Measurements from ENCODE around the gene MYCN.
"Not testable (repeated sequence)": the region's sequence is repeated elsewhere in the genome, so short reads cannot be mapped to it uniquely, and the experiment has no call there.

Gene MYCN

DNA sequence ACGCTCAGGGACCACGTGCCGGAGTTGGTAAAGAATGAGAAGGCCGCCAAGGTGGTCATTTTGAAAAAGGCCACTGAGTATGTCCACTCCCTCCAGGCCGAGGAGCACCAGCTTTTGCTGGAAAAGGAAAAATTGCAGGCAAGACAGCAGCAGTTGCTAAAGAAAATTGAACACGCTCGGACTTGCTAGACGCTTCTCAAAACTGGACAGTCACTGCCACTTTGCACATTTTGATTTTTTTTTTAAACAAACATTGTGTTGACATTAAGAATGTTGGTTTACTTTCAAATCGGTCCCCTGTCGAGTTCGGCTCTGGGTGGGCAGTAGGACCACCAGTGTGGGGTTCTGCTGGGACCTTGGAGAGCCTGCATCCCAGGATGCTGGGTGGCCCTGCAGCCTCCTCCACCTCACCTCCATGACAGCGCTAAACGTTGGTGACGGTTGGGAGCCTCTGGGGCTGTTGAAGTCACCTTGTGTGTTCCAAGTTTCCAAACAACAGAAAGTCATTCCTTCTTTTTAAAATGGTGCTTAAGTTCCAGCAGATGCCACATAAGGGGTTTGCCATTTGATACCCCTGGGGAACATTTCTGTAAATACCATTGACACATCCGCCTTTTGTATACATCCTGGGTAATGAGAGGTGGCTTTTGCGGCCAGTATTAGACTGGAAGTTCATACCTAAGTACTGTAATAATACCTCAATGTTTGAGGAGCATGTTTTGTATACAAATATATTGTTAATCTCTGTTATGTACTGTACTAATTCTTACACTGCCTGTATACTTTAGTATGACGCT is 5.8 kb downstream of the MYCN start:
- DNase-seq: no peak

DNA sequence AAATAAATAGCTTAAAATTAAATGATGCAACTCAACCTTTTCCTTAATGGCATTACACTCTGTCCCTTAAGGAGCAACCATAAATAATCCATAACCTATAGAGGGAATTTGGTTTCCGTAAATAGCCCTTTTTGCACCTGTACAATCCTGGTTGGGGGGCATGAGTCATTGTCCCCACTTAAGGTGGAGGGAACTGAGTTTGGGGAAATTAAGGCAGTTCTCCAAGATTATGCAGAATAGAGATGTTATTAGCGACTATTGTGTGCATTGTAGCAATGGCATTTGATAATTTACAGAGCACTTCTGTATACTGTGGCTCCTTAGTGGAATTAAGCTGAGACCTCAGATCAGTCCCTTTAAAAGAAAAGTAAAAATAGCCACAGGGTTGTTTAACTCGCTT is 6.6 kb downstream of the MYCN start:
- DNase-seq: no peak

DNA sequence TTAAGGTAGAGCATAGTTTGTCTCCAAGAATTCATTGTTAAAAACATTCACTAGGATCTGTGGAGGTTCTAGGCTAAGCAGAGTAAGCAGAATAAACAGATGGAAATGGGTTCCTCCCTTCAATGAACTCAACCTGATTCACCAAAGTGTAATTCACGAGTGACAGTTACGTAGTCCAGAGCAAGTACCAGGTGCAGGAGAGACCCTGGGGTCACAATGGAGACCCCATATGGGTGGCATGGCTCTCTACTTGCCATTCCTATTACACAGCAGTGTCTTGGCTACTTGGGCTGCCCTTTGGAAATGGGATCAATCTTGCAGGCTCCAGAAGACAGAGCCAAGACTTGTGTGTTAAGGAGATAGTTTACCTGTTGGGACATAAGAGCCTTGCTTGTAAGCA is 7.1 kb downstream of the MYCN start:
- no peak for DNase-seq

DNA sequence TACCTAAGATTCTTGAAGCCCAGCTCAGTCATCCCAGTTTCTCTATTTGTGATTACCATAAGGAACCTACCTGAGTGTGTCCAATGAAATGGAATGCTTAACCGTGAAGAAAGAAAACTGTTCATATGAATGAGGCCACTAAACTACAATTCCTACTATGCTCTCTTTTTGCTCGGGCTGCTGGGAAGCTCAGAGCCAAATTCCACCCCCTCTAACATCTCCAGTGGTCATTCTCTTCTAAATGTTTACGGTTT is 8.3 kb downstream of the MYCN start:
- DNase-seq: no peak

DNA sequence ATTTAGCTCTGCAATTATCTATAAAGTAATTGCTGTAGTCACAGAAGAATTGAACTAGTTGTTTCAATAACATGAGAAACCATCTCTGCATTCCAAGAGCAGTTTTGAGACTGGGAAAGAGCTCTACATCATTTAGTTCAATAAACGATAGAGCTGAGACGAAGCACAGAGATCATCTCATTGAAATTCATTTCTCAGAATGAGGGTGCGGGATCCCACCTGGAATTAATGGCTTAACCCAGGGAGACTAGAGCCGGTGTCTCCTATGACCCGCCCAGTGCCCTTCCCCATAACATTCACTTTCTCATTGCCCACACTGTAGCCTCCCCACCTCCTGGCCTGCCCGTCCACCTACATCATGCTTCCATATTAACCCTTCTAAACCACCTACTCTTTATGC is 8.8 kb downstream of the MYCN start:
- no peak for DNase-seq

DNA sequence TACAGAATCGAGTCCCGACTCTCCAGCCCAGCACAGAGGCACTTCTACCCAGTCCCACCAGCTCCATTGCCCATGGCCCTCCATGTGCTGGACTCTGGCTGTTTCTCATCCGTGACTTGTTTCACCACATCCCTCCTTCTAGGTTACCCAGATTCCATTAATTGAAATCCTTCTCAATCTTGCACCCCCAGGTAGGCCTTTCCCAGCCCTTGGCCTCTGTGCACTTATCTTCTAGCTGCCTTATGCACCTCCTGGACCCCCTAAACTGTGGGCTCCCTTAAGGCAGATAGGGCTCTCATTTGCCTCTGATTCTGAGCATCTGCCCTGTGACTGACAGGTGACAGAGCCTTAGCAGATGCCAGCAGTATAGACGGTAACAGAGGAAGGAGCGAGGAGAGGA is 9.2 kb downstream of the MYCN start:
- no peak for DNase-seq

DNA sequence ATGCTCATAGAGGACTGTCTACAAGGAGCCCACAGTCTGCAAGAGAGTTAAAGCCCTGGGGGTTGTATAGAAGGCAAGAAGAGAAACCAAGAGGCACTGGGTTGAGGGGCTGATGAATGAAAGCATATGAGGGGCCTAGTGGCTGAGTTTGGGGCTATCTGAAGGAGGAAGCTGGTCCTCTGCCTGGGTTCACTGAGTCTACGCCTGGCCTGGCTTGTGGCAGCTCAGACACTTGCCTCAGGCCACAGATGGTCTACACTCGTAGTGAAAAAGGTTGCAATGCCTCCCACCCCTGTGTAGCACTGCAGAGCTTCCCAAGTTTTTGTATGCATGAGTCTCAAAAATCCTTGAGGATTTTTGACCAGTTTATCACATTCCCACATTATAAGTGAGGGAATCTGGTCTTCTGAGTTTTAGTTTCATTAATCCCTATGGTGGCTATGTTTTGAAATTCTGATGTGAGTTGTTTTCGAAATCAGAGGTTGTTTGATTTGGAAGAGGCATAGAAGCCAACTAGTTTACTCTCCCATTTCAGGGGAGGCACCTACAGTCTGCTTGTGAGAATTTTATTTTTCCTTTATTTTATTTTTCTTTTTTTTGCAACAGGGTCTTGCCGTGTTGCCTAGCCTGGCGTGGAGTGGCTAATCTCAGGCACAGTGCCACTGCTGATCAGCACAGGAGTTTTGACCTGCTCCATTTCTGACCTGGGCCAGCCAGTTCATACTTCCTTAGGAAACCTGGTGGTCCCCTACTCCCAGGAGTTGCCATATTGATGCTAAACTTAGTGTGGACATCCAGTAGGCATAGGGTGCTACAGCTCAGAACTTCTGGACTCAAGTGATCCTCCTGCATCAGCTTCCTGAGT is 10.0 kb downstream of the MYCN start:
- no peak for DNase-seq

DNA sequence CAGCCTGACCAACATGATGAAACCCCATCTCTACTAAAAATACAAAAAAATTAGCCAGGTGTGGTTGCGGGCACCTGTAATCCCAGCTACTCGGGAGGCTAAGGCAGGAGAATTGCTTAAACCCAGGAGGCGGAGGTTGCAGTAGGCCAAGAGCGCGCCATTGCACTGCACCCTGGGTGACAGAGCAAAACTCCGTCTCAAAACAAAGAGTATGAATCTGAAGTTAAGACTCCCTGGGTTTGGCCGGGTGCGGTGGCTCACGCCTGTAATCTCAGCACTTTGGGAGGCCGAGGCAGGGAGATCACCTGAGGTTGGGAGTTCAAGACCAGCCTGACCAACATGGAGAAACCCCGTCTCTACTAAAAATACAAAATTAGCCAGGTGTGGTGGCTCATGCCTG is 11.6 kb downstream of the MYCN start:
- DNase-seq: not testable (repeated sequence)

DNA sequence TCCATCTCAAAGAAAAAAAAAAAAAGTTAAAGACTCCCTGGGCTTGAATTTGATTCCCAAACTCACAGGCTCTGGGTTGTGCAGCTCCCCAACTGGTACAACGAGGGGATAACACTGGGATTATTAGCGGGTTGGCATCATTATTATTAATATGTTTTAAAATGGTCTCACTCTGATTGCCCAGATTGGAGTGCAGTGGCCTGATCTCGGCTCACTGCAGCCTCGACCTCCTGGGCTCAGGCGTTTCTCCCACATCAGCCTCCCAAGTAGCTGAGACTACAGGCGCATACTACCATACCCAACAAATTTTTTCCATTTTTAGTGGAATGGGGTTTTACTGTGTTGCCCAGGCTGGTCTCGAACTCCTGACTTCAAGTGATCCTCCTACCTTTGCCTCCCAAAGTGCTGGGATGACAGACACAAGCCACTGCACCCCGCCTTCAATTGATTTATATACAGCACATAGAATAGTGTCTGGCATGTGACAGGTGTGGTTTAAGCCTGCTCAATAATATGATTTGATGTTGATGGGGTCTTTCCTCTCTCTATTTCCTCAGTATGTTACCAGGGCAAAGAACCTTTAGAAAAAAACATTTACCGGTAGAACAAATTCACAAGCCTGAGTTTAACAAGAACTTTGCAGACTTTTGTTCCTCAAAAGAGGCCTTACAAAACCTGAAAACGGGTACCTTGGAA is 12.2 kb downstream of the MYCN start:
- no peak for DNase-seq

DNA sequence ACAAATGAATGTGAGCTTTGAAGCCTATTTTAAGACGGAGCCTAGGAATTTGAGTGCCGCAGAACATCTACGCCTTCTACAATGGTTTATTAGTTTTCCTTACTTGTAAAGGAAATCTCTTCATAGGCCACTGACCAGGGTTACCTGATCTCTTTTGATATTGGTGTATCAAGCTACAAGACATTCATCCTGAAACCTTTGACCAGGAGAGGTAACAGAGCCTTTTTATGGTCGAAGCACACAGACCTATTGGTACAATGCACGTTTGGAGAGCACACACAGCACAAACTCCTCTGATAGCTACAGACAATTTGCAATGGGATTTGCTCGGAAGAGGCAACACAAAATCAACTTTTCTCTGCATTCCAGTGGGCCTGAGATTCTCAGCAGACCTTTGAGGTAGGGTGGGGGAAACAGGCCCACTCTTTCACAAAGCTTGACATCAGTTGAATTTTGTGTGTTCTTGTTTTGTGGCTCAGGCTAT is 12.8 kb downstream of the MYCN start:
- DNase-seq: no peak

DNA sequence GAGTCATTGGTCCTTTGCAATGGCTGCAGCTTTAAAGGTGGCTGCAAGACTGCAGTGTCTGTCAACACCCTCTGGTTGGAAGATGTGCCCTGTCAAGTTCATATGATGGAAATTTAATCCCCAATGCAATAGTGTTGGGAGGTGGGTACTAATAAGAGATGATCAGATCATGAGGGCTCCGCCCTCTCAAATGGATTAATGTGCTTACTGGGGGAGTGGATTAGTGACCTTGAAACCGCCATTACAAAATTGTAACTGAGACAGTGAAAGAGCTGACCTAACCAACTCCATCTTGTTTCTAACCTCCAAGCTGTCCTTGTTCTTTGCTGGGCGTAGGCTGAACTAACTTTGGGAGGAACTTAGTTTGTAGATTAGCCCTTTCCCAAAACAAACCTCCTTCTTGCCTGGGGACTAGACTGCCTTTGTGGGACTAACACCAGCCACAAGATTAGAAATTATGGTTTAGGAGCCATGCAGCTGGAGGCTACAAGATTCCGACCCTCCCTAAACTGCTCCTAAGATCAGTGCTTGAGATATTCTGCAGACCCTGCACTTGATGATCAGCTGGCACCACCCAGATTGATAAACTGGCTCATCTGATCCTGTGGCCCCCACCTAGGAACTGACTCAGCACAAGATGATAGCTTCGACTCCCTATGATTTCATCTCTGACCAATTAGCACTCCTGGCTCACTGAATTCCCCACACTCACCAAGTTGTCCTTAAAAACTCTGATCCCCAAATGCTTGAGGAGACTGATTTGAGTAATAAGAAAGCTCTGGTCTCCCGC is 13.7 kb downstream of the MYCN start:
- DNase-seq: no peak

DNA sequence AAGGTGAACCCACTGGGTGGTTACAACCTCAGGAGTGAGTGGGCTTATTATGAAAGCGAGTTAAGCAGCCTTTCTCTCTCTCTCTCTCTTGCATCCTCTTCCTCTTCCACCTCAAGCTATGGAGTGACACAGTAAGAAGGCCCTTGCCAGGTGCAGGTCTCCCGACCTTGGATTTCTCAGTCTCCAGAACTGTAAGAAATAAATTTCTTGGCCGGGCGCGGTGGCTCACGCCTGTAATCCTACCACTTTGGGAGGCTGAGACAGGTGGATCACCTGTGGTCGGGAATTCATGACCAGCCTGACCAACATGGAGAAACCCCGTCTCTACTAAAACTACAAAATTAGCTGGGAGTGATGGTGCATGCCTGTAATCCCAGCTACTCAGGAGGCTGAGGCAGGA is 14.4 kb downstream of the MYCN start:
- DNase-seq: no peak

DNA sequence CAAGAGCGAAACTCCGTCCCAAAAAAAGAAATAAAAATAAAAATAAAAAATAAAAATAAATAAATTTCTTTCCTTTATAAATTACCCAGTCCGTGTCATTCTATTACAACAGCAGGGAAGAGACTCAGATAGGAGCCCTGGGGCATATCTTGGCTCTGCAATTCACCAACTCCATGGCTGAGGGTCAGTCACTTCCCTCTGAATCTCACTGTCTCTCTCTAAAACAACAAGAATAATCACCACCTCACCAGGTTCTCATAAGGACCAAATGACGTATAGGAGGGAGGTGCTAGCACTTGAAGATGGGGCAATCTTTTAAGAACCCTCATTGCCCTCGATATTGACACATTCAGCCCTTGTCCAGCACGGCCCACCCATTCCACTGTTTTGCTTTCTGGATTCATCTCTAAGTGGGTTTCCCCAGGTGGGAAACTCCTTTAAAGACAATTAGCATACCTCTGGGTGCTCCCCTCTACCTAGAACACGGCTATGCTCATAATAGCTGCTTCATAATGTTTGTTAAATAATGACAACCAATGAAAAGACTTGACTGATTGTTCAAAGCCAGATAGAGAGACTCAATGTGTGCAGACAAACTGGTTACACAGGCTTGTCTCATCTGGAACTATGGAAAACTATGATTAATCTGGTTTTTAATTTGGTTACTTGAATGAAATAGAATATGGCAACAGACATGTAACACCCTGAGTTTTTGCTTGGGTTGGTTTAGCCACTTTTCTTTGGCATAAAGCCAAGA is 15.1 kb downstream of the MYCN start:
- no peak for DNase-seq

DNA sequence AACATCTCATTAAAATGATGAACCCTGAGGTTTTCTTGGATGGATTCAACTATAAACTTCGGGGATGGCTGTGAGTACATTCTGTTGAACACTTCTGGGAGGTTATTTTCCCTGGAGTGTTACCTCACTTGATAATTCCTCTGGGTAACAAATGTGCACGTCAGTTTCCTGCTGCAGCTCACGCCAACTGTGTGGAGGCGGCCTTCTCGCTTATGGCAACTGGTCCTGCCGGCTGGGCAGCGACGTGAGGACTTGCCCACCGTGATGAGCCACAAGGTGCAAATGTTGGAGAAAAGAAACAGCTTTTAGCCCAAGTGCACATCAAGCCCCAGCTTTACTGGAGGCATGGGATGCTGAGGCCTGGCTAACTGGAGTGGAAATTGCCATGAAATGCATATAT is 15.9 kb downstream of the MYCN start:
- no peak for DNase-seq

DNA sequence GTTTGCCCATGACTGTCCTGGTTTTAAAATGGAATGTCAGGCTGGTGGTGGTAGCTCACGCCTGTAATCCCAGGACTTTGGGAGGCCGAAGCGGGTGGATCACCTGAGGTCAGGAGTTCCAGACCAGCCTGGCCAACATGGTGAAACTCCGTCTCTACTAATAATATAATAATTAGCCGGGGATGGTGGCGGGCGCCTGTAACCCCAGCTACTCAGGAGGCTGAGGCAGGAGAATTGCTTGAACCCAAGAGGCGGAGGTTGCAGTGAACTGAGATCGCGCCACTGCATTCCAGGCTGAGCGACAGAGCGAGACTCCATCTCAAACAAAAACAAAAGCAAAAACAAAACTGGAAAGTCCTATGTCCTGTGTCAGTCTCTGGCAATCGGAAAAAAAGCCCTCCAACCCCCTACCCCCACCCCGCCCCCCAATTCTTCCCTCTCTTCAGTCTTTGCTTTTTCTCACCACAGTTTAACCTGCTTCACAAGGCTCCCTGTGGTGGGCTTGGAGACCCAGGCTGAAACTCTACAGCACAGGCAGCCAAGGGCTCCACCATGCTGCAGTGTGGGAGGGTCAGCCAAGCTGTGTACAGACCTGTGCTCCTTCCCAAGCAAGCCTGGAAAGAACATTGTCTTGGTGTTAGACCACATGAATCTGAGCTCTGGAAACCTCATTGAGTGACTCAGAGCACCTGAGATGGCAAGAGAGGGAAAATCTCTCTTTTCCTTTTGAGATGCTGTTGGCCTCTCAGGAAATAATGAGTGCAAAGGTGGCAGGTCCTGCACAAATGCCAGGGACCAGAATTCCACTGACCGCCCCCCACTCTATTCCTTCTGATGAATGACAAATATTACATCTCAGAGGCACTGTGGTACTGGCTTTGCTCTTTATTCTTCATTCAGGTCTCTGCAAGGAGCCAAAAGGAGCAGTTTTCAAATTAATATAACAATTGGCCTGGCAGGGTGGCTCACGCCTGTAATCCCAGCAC is 16.7 kb downstream of the MYCN start:
- no peak for DNase-seq

DNA sequence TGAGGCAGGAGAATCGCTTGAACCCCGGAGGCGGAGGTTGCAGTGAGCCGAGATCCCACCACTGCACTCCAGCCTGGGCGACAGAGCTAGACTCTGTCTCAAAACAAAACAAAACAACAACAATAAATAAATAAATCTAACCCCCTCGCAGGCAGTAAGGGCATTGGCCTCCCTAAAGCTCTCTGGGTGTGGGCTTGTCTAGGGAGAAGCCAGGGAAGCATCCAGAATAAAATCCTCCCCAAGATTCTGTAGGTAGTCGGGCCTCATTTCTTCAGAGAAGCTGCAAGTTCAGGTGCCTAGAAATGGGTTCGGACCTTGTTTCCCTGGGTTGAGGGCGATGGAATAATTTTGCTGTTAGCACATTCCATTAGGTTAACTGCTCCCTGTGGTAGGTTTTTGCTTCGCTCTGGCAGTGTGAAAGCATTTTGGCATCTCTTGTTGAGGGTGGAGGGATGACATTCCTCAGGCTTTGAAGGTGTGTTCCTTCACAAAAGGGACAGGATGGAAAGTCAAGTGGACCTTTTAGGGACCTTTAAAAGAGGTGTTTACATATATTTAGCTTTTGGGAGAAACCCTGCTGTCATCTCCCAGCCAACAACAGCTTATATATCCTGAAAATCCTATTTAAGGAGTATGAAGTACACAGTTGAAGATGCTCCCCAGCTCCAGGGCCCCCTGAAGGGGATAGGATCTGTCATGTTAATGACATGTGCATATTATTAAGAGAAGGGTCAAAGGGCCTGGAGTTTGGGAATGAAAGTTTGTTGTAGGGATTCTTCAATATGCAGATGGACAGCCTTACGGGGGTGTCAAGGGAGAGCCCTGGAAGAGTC is 17.7 kb downstream of the MYCN start:
- no peak for DNase-seq

DNA sequence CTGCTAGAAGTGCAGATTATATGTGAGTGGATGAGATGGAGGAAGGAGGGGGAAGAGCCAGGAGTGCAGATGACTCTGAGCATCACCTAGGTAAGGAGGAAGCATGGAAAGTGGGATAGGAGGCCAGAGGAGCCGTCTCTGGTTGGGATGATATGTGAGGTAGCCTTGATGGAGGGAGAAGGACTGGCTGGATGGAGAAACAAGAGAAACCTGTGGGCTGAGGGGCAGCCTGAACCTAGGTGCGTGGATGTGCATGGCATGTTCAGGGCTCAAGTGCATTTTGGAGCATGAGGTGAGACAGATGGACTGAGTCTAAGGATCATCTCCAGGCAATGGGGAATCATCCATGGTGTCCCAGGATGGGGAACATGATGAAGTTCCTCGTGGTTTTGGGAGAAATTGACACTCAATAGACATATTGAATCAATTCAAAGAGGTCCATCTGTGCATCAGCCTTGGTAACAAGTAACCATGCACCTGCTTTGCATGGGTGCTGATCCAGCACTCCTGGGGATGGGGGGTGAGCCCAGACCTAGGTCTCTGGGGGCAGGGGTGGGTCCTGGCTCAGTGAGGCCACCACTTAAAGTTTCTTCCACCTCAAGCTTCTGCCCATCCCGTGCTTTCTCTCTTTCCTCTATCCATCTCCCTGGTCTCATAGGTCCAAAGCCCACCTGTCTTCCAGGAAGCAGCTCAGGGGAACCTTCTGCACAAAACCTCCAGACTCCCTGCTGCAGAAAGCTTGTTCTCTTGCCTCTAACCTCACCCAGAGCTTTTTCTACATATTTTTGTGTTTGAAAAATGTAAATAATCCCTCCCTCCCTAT is 19.2 kb downstream of the MYCN start:
- no peak for DNase-seq

DNA sequence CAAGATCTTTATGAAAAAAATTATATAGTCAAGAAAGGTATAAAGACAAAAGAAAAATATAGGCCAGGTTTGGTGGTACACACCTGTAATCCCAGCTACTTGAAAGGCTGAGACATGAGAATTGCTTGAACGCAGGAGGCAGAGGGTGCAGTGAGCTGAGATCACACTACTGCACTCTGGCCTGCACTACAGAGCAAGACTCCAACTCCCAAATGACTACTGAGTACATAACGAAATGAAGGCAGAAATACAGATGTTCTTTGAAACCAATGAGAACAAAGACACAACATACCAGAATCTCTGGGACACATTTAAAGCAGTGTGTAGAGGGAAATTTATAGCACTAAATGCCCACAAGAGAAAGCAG is 19.8 kb downstream of the MYCN start:
- DNase-seq: not testable (repeated sequence)
